Fibroblast of the aortic adventitia (primary cell): Measurements from ENCODE around the gene UBAP2L. TPM values are rescaled to one million over a fixed set of nuclear protein-coding genes. Genes with fewer than 3 reads are reported as not detected.
"Not testable (repeated sequence)": the region's sequence is repeated elsewhere in the genome, so short reads cannot be mapped to it uniquely, and the experiment has no call there.

ENCODE experiments used
- DNase-seq: peaks from one replicate; pipeline ENCODE4 v3.0.0-alpha.2; 2010; ENCODE audit warnings: low read depth
- H3K4me3 ChIP-seq: 2 replicates; pipeline ENCODE4 v1.5.1; 2011; ENCODE audit warnings: low read depth, mild to moderate bottlenecking, control low read depth, low read length, moderate library complexity
- CTCF ChIP-seq: IDR thresholded peaks from 2 replicates; pipeline ENCODE4 v1.5.1; 2011; ENCODE audit warnings: mild to moderate bottlenecking, low read length, control low read depth, inconsistent platforms; ENCODE audit not compliant: insufficient read depth
- total RNA-seq: library from RNA; depleted of rRNA; stranded (reverse); fragments of >200 nt; gene quantifications from 2 replicates; pipeline ENCODE4 v1.2.3, GENCODE V29; 2012; ENCODE audit warnings: low replicate concordance

The UBAP2L gene
- total RNA-seq, 1 donor, result 121 TPM

- peak; percentile 31 for DNase-seq
- peak; percentile 40 for TF ChIP-seq CTCF
- no peak overlapping the region for H3K4me3 ChIP-seq
Observed at GRCh38 chr1:154199563-154199879, 21.2 kb upstream of the UBAP2L start.

GRCh38 chr1:154205778-154206177, 15.0 kb upstream of the UBAP2L start:
- not testable (repeated sequence) for DNase-seq, H3K4me3 ChIP-seq

GRCh38 chr1:154206196-154206595, 14.6 kb upstream of the UBAP2L start, which contains the start of gene CFAP141:
TSS of gene CFAP141 (minus strand) at chr1:154206333. CDS start at chr1:154206307, 26 bp downstream.
- no peak for DNase-seq
- H3K4me3 ChIP-seq, result no peak within 1 kb of the TSS
- TF ChIP-seq CTCF, result no peak

GRCh38 chr1:154207262-154207661, 13.5 kb upstream of the UBAP2L start:
- no peak for TF ChIP-seq CTCF
- no peak overlapping the region for H3K4me3 ChIP-seq
- no peak for DNase-seq

GRCh38 chr1:154208677-154209388, 11.9 kb upstream of the UBAP2L start:
- no peak for DNase-seq
- no peak for TF ChIP-seq CTCF
- no peak overlapping the region for H3K4me3 ChIP-seq

- DNase-seq, result no peak
- H3K4me3 ChIP-seq, result no peak overlapping the region
- no peak for TF ChIP-seq CTCF
Observed at GRCh38 chr1:154212083-154212482, 8.7 kb upstream of the UBAP2L start.

GRCh38 chr1:154213274-154213673, 7.5 kb upstream of the UBAP2L start:
- TF ChIP-seq CTCF, result no peak
- H3K4me3 ChIP-seq, result no peak overlapping the region
- DNase-seq, result no peak
